ENCODE measurements around the gene LRFN2.

- TF ChIP-seq CTCF (IDR thresholded peaks at IDR 0.05), result no peak
- no peak for TF ChIP-seq POLR2A (IDR thresholded peaks at IDR 0.05)
Observed at GRCh38 chr6:40629463-40629862, 42.3 kb upstream of the LRFN2 start.
